Measurements from ENCODE around the gene DCAF12. TPM values are rescaled to one million over a fixed set of nuclear protein-coding genes. Genes with fewer than 3 reads are reported as not detected.

Gene DCAF12
- total and polyA plus RNA-seq, 12 donors: 15.1 to 88.3 (median 58.5) TPM

GRCh38 chr9:34089311-34089710 lies 37.2 kb downstream of the DCAF12 start:
- intact Hi-C loops (cut with DNase I): no loop called here
- Histone ChIP-seq H3K36me3 (replicated peaks in 1 of 2) (peaks cover 0 to 86% of the 10 kb centered on the region in 2 donors), H3K4me3 (no peak overlapping the region), H3K4me1 (replicated peaks in 1 of 2) (peaks cover 6 to 7% of the 10 kb centered on the region in 2 donors), H3K27ac (no peak overlapping the region), H3K27me3 (no peaks in the 10 kb centered on the region), H3K9me3 (replicated peaks in 1 of 3) (no peaks in the 10 kb centered on the region)
- no peak for DNase-seq
- TF ChIP-seq POLR2A (IDR thresholded peaks at IDR 0.05): no peak
- TF ChIP-seq, protein P1, sequence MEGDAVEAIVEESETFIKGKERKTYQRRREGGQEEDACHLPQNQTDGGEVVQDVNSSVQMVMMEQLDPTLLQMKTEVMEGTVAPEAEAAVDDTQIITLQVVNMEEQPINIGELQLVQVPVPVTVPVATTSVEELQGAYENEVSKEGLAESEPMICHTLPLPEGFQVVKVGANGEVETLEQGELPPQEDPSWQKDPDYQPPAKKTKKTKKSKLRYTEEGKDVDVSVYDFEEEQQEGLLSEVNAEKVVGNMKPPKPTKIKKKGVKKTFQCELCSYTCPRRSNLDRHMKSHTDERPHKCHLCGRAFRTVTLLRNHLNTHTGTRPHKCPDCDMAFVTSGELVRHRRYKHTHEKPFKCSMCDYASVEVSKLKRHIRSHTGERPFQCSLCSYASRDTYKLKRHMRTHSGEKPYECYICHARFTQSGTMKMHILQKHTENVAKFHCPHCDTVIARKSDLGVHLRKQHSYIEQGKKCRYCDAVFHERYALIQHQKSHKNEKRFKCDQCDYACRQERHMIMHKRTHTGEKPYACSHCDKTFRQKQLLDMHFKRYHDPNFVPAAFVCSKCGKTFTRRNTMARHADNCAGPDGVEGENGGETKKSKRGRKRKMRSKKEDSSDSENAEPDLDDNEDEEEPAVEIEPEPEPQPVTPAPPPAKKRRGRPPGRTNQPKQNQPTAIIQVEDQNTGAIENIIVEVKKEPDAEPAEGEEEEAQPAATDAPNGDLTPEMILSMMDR (IDR thresholded peaks at IDR 0.05): no peak
- 91 to 95% (median 94%) methylated on average over 7 of the region's 7 CpGs for WGBS, 4 donors

DNA sequence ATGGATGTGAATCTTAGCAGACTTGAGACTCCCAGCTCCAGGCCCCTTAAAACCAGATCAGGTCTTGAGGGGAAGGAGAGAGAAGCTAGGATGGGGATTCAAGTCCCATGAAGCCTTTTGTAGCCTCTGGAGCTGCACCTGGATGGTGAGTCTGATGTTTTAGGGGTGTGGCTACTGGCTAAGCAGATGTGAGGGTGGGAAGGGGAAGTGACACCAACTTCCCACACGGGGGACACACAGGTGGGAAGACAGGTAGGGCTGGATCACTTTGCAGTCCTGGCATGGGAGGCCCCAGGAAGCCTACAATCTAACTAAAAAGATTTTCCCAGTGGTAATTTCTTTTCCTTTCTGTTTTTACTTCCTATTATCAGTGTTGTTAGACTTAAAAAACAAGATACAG lies 39.1 kb downstream of the DCAF12 start:
- Histone ChIP-seq H3K9me3 (replicated peaks in 1 of 3) (no peaks in the 10 kb centered on the region), H3K27ac (peak overlapping the region in 1 of 5 donors; percentile 4), H3K27me3 (no peaks in the 10 kb centered on the region), H3K4me3 (no peak overlapping the region), H3K36me3 (replicated peaks in 1 of 2) (peaks cover 0 to 67% of the 10 kb centered on the region in 2 donors), H3K4me1 (replicated peaks in 1 of 2) (no peaks in the 10 kb centered on the region)
- 34 to 50% (median 44%) methylated on average over 1 of the region's 1 CpG for WGBS, 4 donors
- DNase-seq: no peak
- intact Hi-C loops (cut with DNase I): no loop called here
- TF ChIP-seq POLR2A (IDR thresholded peaks at IDR 0.05): no peak
- TF ChIP-seq, protein P1 (IDR thresholded peaks at IDR 0.05): no peak

DNA sequence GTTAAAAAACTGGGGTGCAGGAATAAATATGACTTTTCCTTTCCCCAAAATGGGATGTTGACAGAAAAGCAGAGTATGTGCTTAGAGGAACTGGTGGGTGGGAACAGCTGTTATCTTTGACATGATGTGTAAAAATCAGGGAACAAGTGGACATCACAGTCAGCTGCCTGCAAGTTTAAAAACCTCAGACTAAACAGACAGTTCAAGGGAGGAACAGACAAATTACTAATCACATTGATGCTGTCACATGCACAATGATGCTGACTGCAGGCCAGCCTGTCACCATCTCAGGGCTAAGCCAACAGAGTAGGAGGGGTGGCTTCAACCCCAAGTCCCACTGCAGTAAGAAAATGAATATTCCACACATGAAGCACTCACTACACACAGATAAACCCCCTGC lies 39.6 kb downstream of the DCAF12 start:
- no peaks in the 10 kb centered on the region for H3K4me1 ChIP-seq (replicated peaks in 1 of 2)
- no peak for TF ChIP-seq POLR2A (IDR thresholded peaks at IDR 0.05)
- TF ChIP-seq, protein P1 (IDR thresholded peaks at IDR 0.05): no peak
- intact Hi-C loops (cut with DNase I): no loop called here

GRCh38 chr9:34085581-34086500 lies 40.7 kb downstream of the DCAF12 start:
- intact Hi-C loops (cut with DNase I): no loop called here
- TF ChIP-seq, protein P1 (IDR thresholded peaks at IDR 0.05): no peak
- no peak for TF ChIP-seq POLR2A (IDR thresholded peaks at IDR 0.05)
- Histone ChIP-seq H3K4me1 (replicated peaks in 1 of 2) (no peaks in the 10 kb centered on the region), H3K4me3 (no peak overlapping the region), H3K9me3 (replicated peaks in 1 of 3) (no peaks in the 10 kb centered on the region), H3K27me3 (no peaks in the 10 kb centered on the region), H3K36me3 (replicated peaks in 1 of 2) (peaks cover 0 to 52% of the 10 kb centered on the region in 2 donors), H3K27ac (peak overlapping the region in 1 of 5 donors; percentile 42)
- 83 to 92% (median 89%) methylated on average over 6 of the region's 6 CpGs for WGBS, 4 donors
- no peak for DNase-seq

More for the DNA sequence above, 39.6 kb downstream of the DCAF12 start:
- H3K9me3 ChIP-seq (replicated peaks in 1 of 3): no peaks in the 10 kb centered on the region
- peak overlapping the region in 1 of 5 donors; percentile 19 for H3K27ac ChIP-seq
- DNase-seq: no peak
- H3K4me3 ChIP-seq: no peak overlapping the region
- no peaks in the 10 kb centered on the region for H3K27me3 ChIP-seq
- H3K36me3 ChIP-seq (replicated peaks in 1 of 2): peaks cover 0 to 62% of the 10 kb centered on the region in 2 donors

All from adrenal gland (tissue), 12 donors.